ENCODE measurements around the gene CTBP2. TPM values are rescaled to one million over a fixed set of nuclear protein-coding genes. Genes with fewer than 3 reads are reported as not detected.

CTBP2 gene
- total and polyA plus RNA-seq, 10 of the 15 experiments (the other 5 are each of a cell fraction or from before 2014, with no cell fraction given): 0.02 to 0.72 (median 0.06) TPM; not detected in 2

DNA sequence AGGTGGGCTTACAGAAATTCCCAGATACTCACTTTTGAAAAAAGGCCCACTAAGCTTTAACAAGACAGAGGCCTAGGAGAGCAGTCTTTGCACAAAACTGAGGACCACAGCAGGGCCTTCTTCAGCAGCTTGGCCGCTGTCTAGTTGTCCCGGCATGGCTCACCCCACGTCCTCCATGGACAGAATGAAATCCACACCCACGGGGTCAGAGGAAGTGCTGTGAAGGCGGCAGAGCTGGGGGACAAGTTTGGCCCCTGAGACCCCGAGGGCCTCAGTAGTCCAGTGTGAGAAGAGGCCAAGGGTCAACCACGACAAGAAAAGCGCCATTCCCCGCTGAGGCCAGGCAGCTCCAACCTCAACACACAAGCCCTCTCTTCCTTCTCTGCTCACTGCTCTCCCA lies 139.5 kb downstream of the CTBP2 start:
- ChIA-PET POLR2A (no interaction called here), SMC1A (ENCODE audit: uncharacterized antibody, unreplicated experiment) (no interaction called here), CTCF (no interaction called here), RAD21 (ENCODE audit: unreplicated experiment) (no interaction called here)
- H3K9me3 ChIP-seq (replicated peaks; ENCODE audit: control insufficient read depth, insufficient read depth, low read length): no peaks in the 10 kb centered on the region; the same call in 2 of the 3 replicates
- in situ Hi-C loops (cut with MboI) (no loop called here), intact Hi-C loops (cut with micrococcal nuclease; ENCODE audit: unreplicated experiment) (no loop called here)
- no peak for FAIRE-seq
- DNase-seq (ENCODE audit: low read depth, low spot score): no peak
- no peaks in the 10 kb centered on the region for H3K79me2 ChIP-seq (ENCODE audit: control insufficient read depth, insufficient read depth, low read length)
- H3K36me3 ChIP-seq (ENCODE audit: control insufficient read depth in 2 of 2, insufficient read depth in 2 of 2, low read length in 1 of 2): no peaks in the 10 kb centered on the region
- no peak overlapping the region for H3K27ac ChIP-seq (ENCODE audit: control insufficient read depth, insufficient read depth)
- H3K4me1 ChIP-seq (ENCODE audit: control insufficient read depth, insufficient read depth, low read length): no peaks in the 10 kb centered on the region
- H4K20me1 ChIP-seq (ENCODE audit: control insufficient read depth, insufficient read depth): no peaks in the 10 kb centered on the region
- H2AFZ ChIP-seq (ENCODE audit: control insufficient read depth, low read depth, low read length): no peak overlapping the region
- H3K9ac ChIP-seq (ENCODE audit: control insufficient read depth, insufficient read depth, low read length): no peak overlapping the region
- 52% methylated on average over 9 of the region's 9 CpGs for WGBS (ENCODE audit: insufficient coverage, insufficient replicate concordance, low lambda C conversion rate, missing lambda C conversion rate)
- H3K4me2 ChIP-seq (ENCODE audit: control insufficient read depth, insufficient read depth): no peak overlapping the region
- no peak for ATAC-seq
- no peak overlapping the region for H3K4me3 ChIP-seq
- H3K27me3 ChIP-seq (replicated peaks in 1 of 2; ENCODE audit: control insufficient read depth in 2 of 2, insufficient read depth in 2 of 2, low read length in 1 of 2): peaks cover 4 to 5% of the 10 kb centered on the region in 2 experiments; a peak in 3 of 4 replicates
- TF ChIP-seq POLR2AphosphoS2 (IDR thresholded peaks at IDR 0.05; ENCODE audit: low read depth, low read length) (no peak), MXI1 (IDR thresholded peaks at IDR 0.05; ENCODE audit: low read depth, low read length) (no peak), HDGF (IDR thresholded peaks at IDR 0.05) (no peak), CBFB (IDR thresholded peaks at IDR 0.05; ENCODE audit: low read depth) (no peak)
- TF ChIP-seq, protein P1, sequence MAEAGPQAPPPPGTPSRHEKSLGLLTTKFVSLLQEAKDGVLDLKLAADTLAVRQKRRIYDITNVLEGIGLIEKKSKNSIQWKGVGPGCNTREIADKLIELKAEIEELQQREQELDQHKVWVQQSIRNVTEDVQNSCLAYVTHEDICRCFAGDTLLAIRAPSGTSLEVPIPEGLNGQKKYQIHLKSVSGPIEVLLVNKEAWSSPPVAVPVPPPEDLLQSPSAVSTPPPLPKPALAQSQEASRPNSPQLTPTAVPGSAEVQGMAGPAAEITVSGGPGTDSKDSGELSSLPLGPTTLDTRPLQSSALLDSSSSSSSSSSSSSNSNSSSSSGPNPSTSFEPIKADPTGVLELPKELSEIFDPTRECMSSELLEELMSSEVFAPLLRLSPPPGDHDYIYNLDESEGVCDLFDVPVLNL (IDR thresholded peaks at IDR 0.05; ENCODE audit: low read depth, low read length): no peak
- BruUV-seq (replicated peaks): no TSS peak

DNA sequence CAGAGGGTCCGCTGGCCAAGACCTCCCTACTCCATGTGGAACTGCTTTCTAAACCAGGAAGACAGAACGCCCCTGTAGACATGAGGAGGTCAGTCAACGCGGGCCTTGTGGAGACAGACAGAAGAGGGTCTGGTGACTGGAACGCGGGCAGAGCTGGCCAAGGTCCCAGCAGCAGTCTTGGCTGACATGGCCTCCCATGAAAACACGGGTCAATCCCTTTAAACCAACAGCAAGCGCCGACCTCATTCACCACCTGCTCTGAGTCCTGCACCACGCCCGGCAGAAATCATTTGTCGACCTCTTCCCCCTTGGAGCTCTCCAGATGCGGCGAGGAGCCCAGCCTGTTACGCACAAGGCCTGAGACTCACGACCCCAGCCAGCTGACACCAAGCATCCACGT lies 140.0 kb downstream of the CTBP2 start:
- Histone ChIP-seq H4K20me1 (ENCODE audit: control insufficient read depth, insufficient read depth) (no peaks in the 10 kb centered on the region), H3K4me2 (ENCODE audit: control insufficient read depth, insufficient read depth) (no peak overlapping the region), H3K9ac (ENCODE audit: control insufficient read depth, insufficient read depth, low read length) (no peak overlapping the region), H3K27me3 (replicated peaks in 1 of 2; ENCODE audit: control insufficient read depth in 2 of 2, insufficient read depth in 2 of 2, low read length in 1 of 2) (peaks cover 4% of the 10 kb centered on the region in 2 experiments; a peak in 3 of 4 replicates), H2AFZ (ENCODE audit: control insufficient read depth, low read depth, low read length) (no peak overlapping the region), H3K36me3 (ENCODE audit: control insufficient read depth in 2 of 2, insufficient read depth in 2 of 2, low read length in 1 of 2) (no peaks in the 10 kb centered on the region), H3K4me1 (ENCODE audit: control insufficient read depth, insufficient read depth, low read length) (no peaks in the 10 kb centered on the region), H3K4me3 (no peak overlapping the region), H3K27ac (ENCODE audit: control insufficient read depth, insufficient read depth) (no peak overlapping the region), H3K79me2 (ENCODE audit: control insufficient read depth, insufficient read depth, low read length) (no peaks in the 10 kb centered on the region), H3K9me3 (replicated peaks; ENCODE audit: control insufficient read depth, insufficient read depth, low read length) (no peaks in the 10 kb centered on the region; the same call in 2 of the 3 replicates)
- BruUV-seq (replicated peaks): no TSS peak
- in situ Hi-C loops (cut with MboI) (no loop called here), intact Hi-C loops (cut with micrococcal nuclease; ENCODE audit: unreplicated experiment) (no loop called here)
- DNase-seq (ENCODE audit: low read depth, low spot score) (no peak), FAIRE-seq (no peak), ATAC-seq (no peak)
- ChIA-PET CTCF (no interaction called here), SMC1A (ENCODE audit: uncharacterized antibody, unreplicated experiment) (no interaction called here), POLR2A (no interaction called here), RAD21 (ENCODE audit: unreplicated experiment) (no interaction called here)
- 44% methylated on average over 15 of the region's 17 CpGs for WGBS (ENCODE audit: insufficient coverage, insufficient replicate concordance, low lambda C conversion rate, missing lambda C conversion rate)
- TF ChIP-seq SUPT20H (IDR thresholded peaks at IDR 0.05; ENCODE audit: borderline replicate concordance, control insufficient read depth, low read depth, low read length) (no peak), MYC (IDR thresholded peaks at IDR 0.05; ENCODE audit: insufficient read depth, insufficient read length, insufficient replicate concordance, low read length, severe bottlenecking) (no peak)

Data from GM12878 (cell line).